Measurements from ENCODE around the gene STK33. TPM values are rescaled to one million over a fixed set of nuclear protein-coding genes. Genes with fewer than 3 reads are reported as not detected.

Gene STK33
- total RNA-seq, 1 experiment from 2014 or later = 5.8 TPM

- H3K36me3 ChIP-seq (ENCODE audit: low read depth) = no peaks in the 10 kb centered on the region
- ChIA-PET CTCF (no interaction called here), POLR2A (ENCODE audit: unreplicated experiment) (no interaction called here)
- no peaks in the 10 kb centered on the region for H3F3A ChIP-seq (ENCODE audit: insufficient read depth, low read depth)
- no peak overlapping the region for H3K27ac ChIP-seq
- H3K4me2 ChIP-seq = no peak overlapping the region
- intact Hi-C loops (cut with micrococcal nuclease; ENCODE audit: unreplicated experiment) = no loop called here
- no peaks in the 10 kb centered on the region for H4K20me1 ChIP-seq (ENCODE audit: insufficient read depth)
- no peaks in the 10 kb centered on the region for H3K9me2 ChIP-seq (ENCODE audit: insufficient read depth)
- H3K4me1 ChIP-seq (replicated peaks; ENCODE audit: insufficient read depth) = no peaks in the 10 kb centered on the region
- no TSS peak for BruUV-seq (replicated peaks)
- no peak overlapping the region for H2AFZ ChIP-seq
- no peaks in the 10 kb centered on the region for H3K79me2 ChIP-seq (ENCODE audit: low read depth)
- no peak for TF ChIP-seq CTCF (conservative IDR thresholded peaks at IDR 0.05)
- no peak for TF ChIP-seq EZH2 (IDR thresholded peaks at IDR 0.05; ENCODE audit: low read depth)
- no peak for DNase-seq
- no peaks in the 10 kb centered on the region for H3K27me3 ChIP-seq (ENCODE audit: insufficient read depth, low read depth)
- H3K4me3 ChIP-seq = no peak overlapping the region
- no peaks in the 10 kb centered on the region for H3K9me3 ChIP-seq (ENCODE audit: insufficient read depth, low read depth)
Observed at GRCh38 chr11:8615291-8616032, 21.4 kb upstream of the STK33 start.

GRCh38 chr11:8614497-8614896 lies 20.5 kb upstream of the STK33 start:
- POLR2A ChIA-PET (ENCODE audit: unreplicated experiment) = no interaction called here
- no peaks in the 10 kb centered on the region for H3K4me1 ChIP-seq (replicated peaks; ENCODE audit: insufficient read depth)
- DNase-seq = no peak
- no peak overlapping the region for H3K27ac ChIP-seq
- no peak overlapping the region for H3K4me2 ChIP-seq
- BruUV-seq (replicated peaks) = no TSS peak
- H4K20me1 ChIP-seq (ENCODE audit: insufficient read depth) = no peaks in the 10 kb centered on the region
- no peaks in the 10 kb centered on the region for H3K79me2 ChIP-seq (ENCODE audit: low read depth)
- no peaks in the 10 kb centered on the region for H3K36me3 ChIP-seq (ENCODE audit: low read depth)
- intact Hi-C loops (cut with micrococcal nuclease; ENCODE audit: unreplicated experiment) = no loop called here
- TF ChIP-seq CTCF (conservative IDR thresholded peaks at IDR 0.05) (no peak), EZH2 (IDR thresholded peaks at IDR 0.05; ENCODE audit: low read depth) (no peak)
- H3K9me2 ChIP-seq (ENCODE audit: insufficient read depth) = no peaks in the 10 kb centered on the region
- CTCF ChIA-PET = no interaction called here
- no peak overlapping the region for H2AFZ ChIP-seq
- no peaks in the 10 kb centered on the region for H3K9me3 ChIP-seq (ENCODE audit: insufficient read depth, low read depth)
- H3K4me3 ChIP-seq = no peak overlapping the region
- no peaks in the 10 kb centered on the region for H3K27me3 ChIP-seq (ENCODE audit: insufficient read depth, low read depth)
- H3F3A ChIP-seq (ENCODE audit: insufficient read depth, low read depth) = no peaks in the 10 kb centered on the region

- CTCF ChIA-PET = no interaction called here
- no peaks in the 10 kb centered on the region for H3K4me1 ChIP-seq (replicated peaks; ENCODE audit: insufficient read depth)
- H4K20me1 ChIP-seq (ENCODE audit: insufficient read depth) = no peaks in the 10 kb centered on the region
- H2AFZ ChIP-seq = no peak overlapping the region
- H3K4me3 ChIP-seq = no peak overlapping the region
- BruUV-seq (replicated peaks) = no TSS peak
- no peaks in the 10 kb centered on the region for H3K36me3 ChIP-seq (ENCODE audit: low read depth)
- DNase-seq = no peak
- H3K27ac ChIP-seq = no peak overlapping the region
- no peaks in the 10 kb centered on the region for H3K9me2 ChIP-seq (ENCODE audit: insufficient read depth)
- no peaks in the 10 kb centered on the region for H3F3A ChIP-seq (ENCODE audit: insufficient read depth, low read depth)
- no peak overlapping the region for H3K4me2 ChIP-seq
- no peaks in the 10 kb centered on the region for H3K27me3 ChIP-seq (ENCODE audit: insufficient read depth, low read depth)
- H3K79me2 ChIP-seq (ENCODE audit: low read depth) = no peaks in the 10 kb centered on the region
- TF ChIP-seq CTCF (conservative IDR thresholded peaks at IDR 0.05) = no peak
- TF ChIP-seq EZH2 (IDR thresholded peaks at IDR 0.05; ENCODE audit: low read depth) = no peak
- no peaks in the 10 kb centered on the region for H3K9me3 ChIP-seq (ENCODE audit: insufficient read depth, low read depth)
- POLR2A ChIA-PET (ENCODE audit: unreplicated experiment) = no interaction called here
- intact Hi-C loops (cut with micrococcal nuclease; ENCODE audit: unreplicated experiment) = no loop called here
Observed at GRCh38 chr11:8613036-8613435, 19.0 kb upstream of the STK33 start.
